GM23248 (cell line): ENCODE measurements around the gene ATP2B2. TPM values are rescaled to one million over a fixed set of nuclear protein-coding genes. Genes with fewer than 3 reads are reported as not detected.

Experiments used
- DNase-seq: peaks from one replicate; pipeline ENCODE4 v3.0.0-alpha.2; 2015
- H2AFZ ChIP-seq: fragments of 200-600 bp; sonication (generic); 2 replicates; pipeline ENCODE4 v1.6.1; 2016; ENCODE audit warnings: antibody characterized with exemption
- H3F3A ChIP-seq: fragments of 200-600 bp; sonication (generic); 2 replicates; pipeline ENCODE4 v1.6.1; 2016; ENCODE audit warnings: mild to moderate bottlenecking, antibody characterized with exemption, mixed run types; ENCODE audit not compliant: insufficient read depth
- H3K27ac ChIP-seq: fragments of 200-600 bp; sonication (generic); 2 replicates; pipeline ENCODE4 v1.5.1; 2016; ENCODE audit warnings: mild to moderate bottlenecking
- H3K27me3 ChIP-seq: fragments of 200-600 bp; sonication (generic); replicated peaks from 2 replicates; pipeline ENCODE4 v1.6.1; 2016; ENCODE audit warnings: mild to moderate bottlenecking; ENCODE audit not compliant: insufficient read depth
- H3K36me3 ChIP-seq: fragments of 200-600 bp; sonication (generic); 2 replicates; pipeline ENCODE4 v1.6.1; 2016; ENCODE audit warnings: low read depth, mild to moderate bottlenecking
- H3K4me1 ChIP-seq: fragments of 200-600 bp; sonication (generic); 2 replicates; pipeline ENCODE4 v1.6.1; 2016; ENCODE audit warnings: mild to moderate bottlenecking; ENCODE audit not compliant: insufficient read depth
- H3K4me2 ChIP-seq: fragments of 200-600 bp; sonication (generic); one replicate; pipeline ENCODE4 v1.6.1; 2016; ENCODE audit warnings: mild to moderate bottlenecking; ENCODE audit not compliant: unreplicated experiment
- H3K4me3 ChIP-seq: fragments of 200-600 bp; sonication (generic); 2 replicates; pipeline ENCODE4 v1.5.1; 2016; ENCODE audit warnings: mild to moderate bottlenecking
- H3K79me2 ChIP-seq: fragments of 200-600 bp; sonication (generic); 2 replicates; pipeline ENCODE4 v1.6.1; 2016; ENCODE audit warnings: mild to moderate bottlenecking; ENCODE audit not compliant: insufficient read depth
- H3K9ac ChIP-seq: fragments of 200-600 bp; sonication (generic); 2 replicates; pipeline ENCODE4 v1.6.1; 2016; ENCODE audit warnings: mild to moderate bottlenecking
- H3K9me2 ChIP-seq: fragments of 200-600 bp; sonication (generic); 2 replicates; pipeline ENCODE4 v1.6.1; 2016; ENCODE audit warnings: mixed run types, mild to moderate bottlenecking, moderate library complexity; ENCODE audit not compliant: insufficient read depth
- H3K9me3 ChIP-seq: fragments of 200-600 bp; sonication (generic); one replicate; pipeline ENCODE4 v1.6.1; 2017; ENCODE audit warnings: low read depth
- H4K20me1 ChIP-seq: fragments of 200-600 bp; sonication (generic); 2 replicates; pipeline ENCODE4 v1.6.0; 2016; ENCODE audit not compliant: insufficient read depth
- EZH2 ChIP-seq: fragments of 200-600 bp; sonication (generic); IDR thresholded peaks from 2 replicates; pipeline ENCODE4 v1.6.1; 2018; ENCODE audit warnings: antibody characterized with exemption, mild to moderate bottlenecking; ENCODE audit not compliant: insufficient read depth, poor library complexity, severe bottlenecking
- EZH2phosphoT487 ChIP-seq: fragments of 200-600 bp; sonication (generic); IDR thresholded peaks from 2 replicates; pipeline ENCODE4 v1.6.1; 2018; ENCODE audit warnings: antibody characterized with exemption, moderate library complexity, mild to moderate bottlenecking, low read depth; ENCODE audit not compliant: insufficient read depth
- WGBS, 2 experiments: methylation state at CpG; one replicate each; pipeline ENCODE4 v1.1.6; 2015 to 2017; ENCODE audit warnings: low lambda C conversion rate in 2 of 2, low coverage in 1 of 2; ENCODE audit errors: missing lambda C conversion rate in 2 of 2; 5-methylcytosine and 5-hydroxymethylcytosine counted together
- in situ Hi-C: fragments of 300-500 bp; cut with MboI; formaldehyde crosslinking; loops from 2 replicates; pipeline ENCODE4 v1.15.0; 2020
- polyA plus RNA-seq: library from polyadenylated mRNA; unstranded; fragments of >200 nt; fragmentation: Nextera tagmentation; extraction: Ambion mirVana; gene quantifications from 2 replicates; pipeline ENCODE4 v1.2.1, GENCODE V29; 2016
- total RNA-seq: library from RNA; depleted of rRNA; stranded (reverse); fragments of >200 nt; shearing (Covaris generic); gene quantifications from 2 replicates; pipeline ENCODE4 v1.2.3, GENCODE V29; 2014

The ATP2B2 gene
- total and polyA plus RNA-seq, 2 experiments from 2014 or later, result not detected

GRCh38 chr3:10336761-10337160 is 168.6 kb downstream of the ATP2B2 start:
- Histone ChIP-seq H3K27me3 (peaks cover 21% of the 10 kb centered on the region), H3K9me3 (no peaks in the 10 kb centered on the region), H3K4me3 (no peak overlapping the region), H3K9ac (no peak overlapping the region), H3K4me1 (no peaks in the 10 kb centered on the region), H3K9me2 (no peaks in the 10 kb centered on the region), H3K4me2 (no peak overlapping the region), H4K20me1 (no peaks in the 10 kb centered on the region), H3F3A (no peaks in the 10 kb centered on the region), H2AFZ (no peak overlapping the region), H3K36me3 (no peaks in the 10 kb centered on the region), H3K27ac (no peak overlapping the region), H3K79me2 (no peaks in the 10 kb centered on the region)
- in situ Hi-C loops, result no loop called here
- no peak for DNase-seq
- TF ChIP-seq EZH2phosphoT487, result no peak
- TF ChIP-seq EZH2, result no peak
- 72% methylated on average over 11 of the region's 11 CpGs for WGBS, 2 experiments

GRCh38 chr3:10335871-10336622 is 169.3 kb downstream of the ATP2B2 start:
- in situ Hi-C loops, result no loop called here
- no peak overlapping the region for H3K27ac ChIP-seq
- WGBS, 2 experiments, result 67 to 73% methylated on average over 20 to 29 of the region's 29 CpGs

GRCh38 chr3:10335190-10335738 is 170.1 kb downstream of the ATP2B2 start:
- WGBS, 2 experiments, result 36 to 46% methylated on average over 4 of the region's 4 CpGs
- DNase-seq, result no peak
- Histone ChIP-seq H2AFZ (no peak overlapping the region), H3K9me2 (no peaks in the 10 kb centered on the region), H3K27ac (no peak overlapping the region), H3F3A (no peaks in the 10 kb centered on the region), H4K20me1 (no peaks in the 10 kb centered on the region), H3K4me3 (no peak overlapping the region), H3K9me3 (no peaks in the 10 kb centered on the region), H3K79me2 (no peaks in the 10 kb centered on the region), H3K4me1 (no peaks in the 10 kb centered on the region), H3K4me2 (no peak overlapping the region), H3K9ac (no peak overlapping the region), H3K27me3 (peaks cover 32% of the 10 kb centered on the region), H3K36me3 (no peaks in the 10 kb centered on the region)
- TF ChIP-seq EZH2 (no peak), EZH2phosphoT487 (no peak)
- in situ Hi-C loops, result no loop called here

More at GRCh38 chr3:10335871-10336622, 169.3 kb downstream of the ATP2B2 start:
- no peak for DNase-seq
- H3K9ac ChIP-seq, result no peak overlapping the region
- no peak overlapping the region for H2AFZ ChIP-seq
- no peaks in the 10 kb centered on the region for H4K20me1 ChIP-seq
- no peak overlapping the region for H3K4me2 ChIP-seq
- peaks cover 25% of the 10 kb centered on the region for H3K27me3 ChIP-seq
- H3K36me3 ChIP-seq, result no peaks in the 10 kb centered on the region
- no peaks in the 10 kb centered on the region for H3K79me2 ChIP-seq
- TF ChIP-seq EZH2 (no peak), EZH2phosphoT487 (no peak)
- no peaks in the 10 kb centered on the region for H3F3A ChIP-seq
- no peaks in the 10 kb centered on the region for H3K4me1 ChIP-seq
- no peaks in the 10 kb centered on the region for H3K9me2 ChIP-seq
- no peaks in the 10 kb centered on the region for H3K9me3 ChIP-seq
- no peak overlapping the region for H3K4me3 ChIP-seq

GRCh38 chr3:10334459-10334858 is 170.9 kb downstream of the ATP2B2 start:
- Histone ChIP-seq H3K4me1 (no peaks in the 10 kb centered on the region), H3K4me2 (no peak overlapping the region), H3K9ac (no peak overlapping the region), H3K36me3 (no peaks in the 10 kb centered on the region), H3K4me3 (no peak overlapping the region), H3K9me3 (no peaks in the 10 kb centered on the region), H2AFZ (no peak overlapping the region), H3K79me2 (no peaks in the 10 kb centered on the region), H3F3A (no peaks in the 10 kb centered on the region), H3K9me2 (no peaks in the 10 kb centered on the region), H4K20me1 (no peaks in the 10 kb centered on the region), H3K27me3 (peaks cover 33% of the 10 kb centered on the region), H3K27ac (no peak overlapping the region)
- TF ChIP-seq EZH2 (no peak), EZH2phosphoT487 (no peak)
- in situ Hi-C loops, result no loop called here
- 56% methylated on average over 12 of the region's 12 CpGs for WGBS, 2 experiments
- DNase-seq, result peak; percentile 80
